Measurements from ENCODE around the gene ZNF343. TPM values are rescaled to one million over a fixed set of nuclear protein-coding genes. Genes with fewer than 3 reads are reported as not detected.

The ZNF343 gene
- total RNA-seq, 1 experiment from 2014 or later: 14.9 TPM

GRCh38 chr20:2446845-2447244 is 61.9 kb downstream of the ZNF343 start:
- DNase-seq (ENCODE audit: extremely low read depth, low read depth): no peak

Small RNA genes lying within 50 kb of the gene (small RNA-seq; reads per million reads assigned to genes)
- gene RF00019: 0 reads per million in 2 experiments

Other genes with a start within 250 kb of the ZNF343 start
- gene TGM3, start 212.9 kb downstream of the ZNF343 start, total RNA-seq (2014; rRNA removed; shearing (Covaris generic)): 0.10 and 0.20 TPM in 2 replicates
- not detected in 2 replicates for gene TGM6, start 128.0 kb downstream of the ZNF343 start, total RNA-seq (2014; rRNA removed; shearing (Covaris generic))
- 577 and 607 TPM in 2 replicates for gene SNRPB, start 38.1 kb downstream of the ZNF343 start, total RNA-seq (2014; rRNA removed; shearing (Covaris generic))
- gene TMC2, start 27.7 kb upstream of the ZNF343 start, total RNA-seq (2014; rRNA removed; shearing (Covaris generic)): not detected in 2 replicates
- gene NOP56, start 143.7 kb upstream of the ZNF343 start, total RNA-seq (2014; rRNA removed; shearing (Covaris generic)): 246 and 301 TPM in 2 replicates
- 128 and 138 TPM in 2 replicates for gene IDH3B, start 155.3 kb upstream of the ZNF343 start, total RNA-seq (2014; rRNA removed; shearing (Covaris generic))
- 1.0 and 2.0 TPM in 2 replicates for gene EBF4, start 183.9 kb upstream of the ZNF343 start, total RNA-seq (2014; rRNA removed; shearing (Covaris generic))